GM21723 (cell line): ENCODE measurements around the gene DYNC1I1.

Experiments
- ATAC-seq: cut with Tn5 transposase; IDR thresholded peaks from one replicate; pipeline ENCODE4 v1.9.1; 2021; ENCODE audit warnings: mild to moderate bottlenecking, moderate library complexity; ENCODE audit not compliant: unreplicated experiment

The DYNC1I1 gene

DNA sequence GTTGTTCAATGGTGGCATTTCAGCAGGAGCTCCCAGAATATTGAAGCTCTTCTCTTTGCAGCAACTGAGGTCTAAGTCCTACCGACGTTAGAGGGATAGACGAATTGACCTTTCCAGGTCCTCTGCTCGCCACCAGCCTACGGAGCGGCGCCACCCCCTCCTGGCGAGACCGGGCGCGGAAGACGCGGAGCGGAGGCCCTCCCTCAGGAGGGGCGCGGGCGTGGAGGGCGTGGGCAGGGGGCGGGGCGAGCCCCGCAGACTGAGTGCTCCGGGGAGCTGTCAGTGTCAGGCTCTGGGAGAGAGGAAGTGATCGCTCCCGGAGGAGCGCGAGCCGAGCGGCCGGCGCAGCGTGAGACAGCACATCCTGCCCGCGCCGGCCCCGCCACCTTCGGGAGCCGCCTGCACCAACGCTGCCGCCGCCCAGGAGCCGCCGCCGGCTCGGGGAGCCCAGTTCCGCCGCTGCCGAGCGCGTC lies at the start of gene DYNC1I1:
Gene DYNC1I1 (plus strand): TSS at position 257 of the 473 bp plus-strand sequence. CDS start 32,176 bp downstream, outside the sequence.
- peak; percentile 93 for ATAC-seq

- ATAC-seq = no peak
These were observed 48.7 kb upstream of the DYNC1I1 start for GRCh38 chr7:95723583-95724180.

- no peak for ATAC-seq
These were observed 47.1 kb upstream of the DYNC1I1 start for GRCh38 chr7:95725205-95725604.

GRCh38 chr7:95730493-95731280 lies 41.7 kb upstream of the DYNC1I1 start:
- no peak for ATAC-seq

DNA sequence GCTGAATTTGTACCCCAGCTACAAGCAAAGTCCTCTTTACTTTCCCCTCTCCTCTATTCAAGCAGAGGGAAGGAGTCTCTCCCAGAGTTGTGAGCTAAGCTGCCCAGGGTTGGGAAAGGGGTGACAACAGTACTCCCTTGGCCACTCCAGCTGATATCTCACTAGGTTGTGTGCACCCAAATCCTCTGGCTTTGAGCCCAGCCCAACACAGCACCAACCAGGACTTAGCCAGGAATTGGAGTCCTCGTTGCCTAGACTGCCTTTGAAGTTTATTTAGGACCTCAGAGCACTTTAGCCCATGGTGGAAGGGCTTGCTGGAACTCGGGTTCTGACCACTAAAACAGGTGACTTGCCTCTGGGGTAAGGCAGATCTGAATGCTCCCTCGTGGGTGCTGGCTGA lies 35.7 kb upstream of the DYNC1I1 start:
- ATAC-seq = no peak

- no peak for ATAC-seq
These were observed 34.4 kb upstream of the DYNC1I1 start for GRCh38 chr7:95737828-95738505.

DNA sequence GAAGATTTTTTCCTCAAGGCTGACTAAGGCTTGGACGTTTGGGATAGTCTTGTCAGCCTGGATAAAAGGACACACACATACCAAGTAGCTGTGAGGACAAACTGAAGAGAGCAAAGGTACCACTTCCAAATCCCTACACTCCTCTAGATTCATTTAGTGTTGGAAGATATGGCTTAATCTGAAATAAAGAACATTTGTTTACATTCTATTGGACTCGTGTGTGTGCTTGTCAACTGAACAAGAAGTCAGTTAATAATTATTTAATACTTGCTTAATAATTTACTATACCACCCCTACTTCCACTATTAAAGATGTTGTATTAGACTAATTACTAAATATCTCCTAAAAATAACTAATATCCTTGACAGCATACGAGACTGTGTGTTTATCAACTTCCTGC lies 23.3 kb upstream of the DYNC1I1 start:
- no peak for ATAC-seq

DNA sequence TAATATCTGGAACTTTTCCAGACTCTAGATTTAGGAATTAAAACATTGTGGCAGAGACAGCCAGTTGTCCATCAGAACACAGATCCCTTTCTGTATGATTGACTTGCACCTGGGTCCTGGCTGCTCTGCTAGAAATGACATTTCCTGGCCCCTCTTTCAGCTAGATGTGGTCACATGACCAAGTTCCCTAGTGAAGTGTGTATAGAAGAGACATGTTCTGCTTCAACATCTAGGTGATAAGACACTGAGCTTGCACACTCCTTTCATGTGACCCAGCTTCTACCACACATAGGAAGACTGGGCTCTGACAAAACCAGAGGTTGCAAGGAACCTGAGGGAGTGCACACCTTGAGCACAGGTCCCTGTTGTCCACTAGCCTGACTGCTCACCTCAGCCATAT lies 22.8 kb upstream of the DYNC1I1 start:
- ATAC-seq = no peak

DNA sequence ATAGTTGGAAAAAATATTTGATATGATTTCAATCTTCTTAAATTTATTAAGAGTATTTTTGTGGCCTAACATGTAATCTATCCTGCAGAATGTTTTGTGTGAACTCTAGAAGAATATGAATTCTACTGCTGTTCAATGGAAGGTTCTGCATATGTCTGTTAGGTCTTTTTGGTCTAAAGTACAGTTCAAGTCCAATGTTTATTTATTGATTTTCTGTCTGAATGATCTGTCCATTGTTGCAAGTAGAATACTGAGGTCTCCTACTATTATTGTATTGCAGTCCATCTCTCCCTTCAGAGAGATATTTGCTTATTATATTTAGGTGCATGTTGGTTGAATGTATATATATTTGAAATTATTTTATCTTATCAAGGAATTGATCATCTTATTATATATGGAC lies 18.9 kb upstream of the DYNC1I1 start:
- no peak for ATAC-seq

DNA sequence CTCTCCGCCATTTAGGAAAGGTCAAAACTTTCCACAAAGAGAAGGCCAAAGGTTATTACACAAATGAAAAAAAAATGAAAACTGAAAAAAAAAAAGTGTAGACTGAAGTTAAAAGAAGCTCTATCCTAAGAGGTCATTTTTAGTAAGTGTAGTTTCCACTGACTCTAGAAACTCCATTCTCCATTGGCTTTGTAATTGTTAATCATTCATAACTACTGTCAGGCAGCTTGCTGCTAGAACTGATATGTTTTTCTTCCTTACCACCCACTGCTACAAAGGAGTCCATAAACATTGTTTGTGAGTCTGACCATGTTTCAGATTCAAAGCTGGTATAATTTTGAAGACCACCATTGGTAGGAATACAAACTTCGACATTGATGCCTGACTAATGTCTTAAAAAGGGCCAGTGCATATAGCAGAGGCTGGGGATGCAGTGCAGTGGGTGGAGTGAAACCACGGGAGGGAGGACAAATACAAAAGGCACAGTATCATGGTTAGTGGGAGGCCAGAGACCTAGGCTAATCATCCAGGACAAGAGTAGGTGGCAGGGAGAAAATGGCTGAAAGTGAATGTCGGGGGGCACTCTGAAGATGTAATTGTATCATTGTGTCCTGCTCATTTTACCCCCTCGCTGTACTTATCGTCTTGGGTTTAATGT lies 16.9 kb upstream of the DYNC1I1 start:
- ATAC-seq = no peak

GRCh38 chr7:95758187-95758586 lies 14.2 kb upstream of the DYNC1I1 start:
- no peak for ATAC-seq

DNA sequence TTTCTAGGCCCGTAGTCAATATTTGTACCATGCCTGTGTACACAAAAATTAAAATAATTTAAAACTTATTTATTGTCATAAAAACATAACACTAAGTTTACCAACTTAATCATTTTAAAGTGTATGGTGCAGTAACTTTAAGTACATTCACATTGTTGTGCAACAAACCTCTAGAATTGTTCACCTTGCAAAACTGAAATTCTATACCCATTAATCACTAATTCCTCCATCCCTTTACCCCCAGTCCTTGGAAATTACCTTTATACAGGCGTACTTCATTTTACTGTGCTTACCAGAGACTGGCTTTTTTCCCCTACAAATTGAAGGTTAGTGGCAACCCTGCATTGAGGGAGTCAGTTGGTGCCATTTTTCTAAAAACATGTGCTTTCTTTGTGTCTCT lies 6.3 kb upstream of the DYNC1I1 start:
- ATAC-seq = no peak

- no peak for ATAC-seq
These were observed 5.7 kb upstream of the DYNC1I1 start for GRCh38 chr7:95766657-95767056.

GRCh38 chr7:95772771-95773581 lies 622 bp downstream of the DYNC1I1 start:
- no peak for ATAC-seq

- ATAC-seq = no peak
These were observed 4.3 kb downstream of the DYNC1I1 start for GRCh38 chr7:95776561-95777185.

GRCh38 chr7:95777269-95777668 lies 4.9 kb downstream of the DYNC1I1 start:
- no peak for ATAC-seq

DNA sequence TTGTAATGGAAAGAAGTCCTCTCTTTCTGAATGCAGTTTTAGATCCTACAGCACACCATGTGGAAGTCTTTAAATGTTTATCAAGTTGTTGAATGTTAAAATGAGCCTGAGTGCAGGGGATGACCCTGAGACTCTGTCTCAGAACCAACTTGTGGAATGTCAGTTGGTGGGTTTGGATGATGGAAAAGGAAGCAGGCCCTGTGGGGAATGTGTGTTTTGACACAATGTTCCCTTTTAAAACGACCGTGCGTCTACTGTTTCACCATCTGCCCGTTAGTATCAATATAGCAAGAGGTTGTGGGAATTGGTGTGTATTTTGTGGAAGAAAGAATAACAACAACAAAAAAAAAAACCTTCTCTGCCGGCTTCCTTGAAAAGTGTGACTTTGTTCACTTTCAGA lies 8.3 kb downstream of the DYNC1I1 start:
- no peak for ATAC-seq

- no peak for ATAC-seq
These were observed 9.7 kb downstream of the DYNC1I1 start for GRCh38 chr7:95781961-95782586.

- ATAC-seq = no peak
These were observed 12.4 kb downstream of the DYNC1I1 start for GRCh38 chr7:95784796-95785195.

DNA sequence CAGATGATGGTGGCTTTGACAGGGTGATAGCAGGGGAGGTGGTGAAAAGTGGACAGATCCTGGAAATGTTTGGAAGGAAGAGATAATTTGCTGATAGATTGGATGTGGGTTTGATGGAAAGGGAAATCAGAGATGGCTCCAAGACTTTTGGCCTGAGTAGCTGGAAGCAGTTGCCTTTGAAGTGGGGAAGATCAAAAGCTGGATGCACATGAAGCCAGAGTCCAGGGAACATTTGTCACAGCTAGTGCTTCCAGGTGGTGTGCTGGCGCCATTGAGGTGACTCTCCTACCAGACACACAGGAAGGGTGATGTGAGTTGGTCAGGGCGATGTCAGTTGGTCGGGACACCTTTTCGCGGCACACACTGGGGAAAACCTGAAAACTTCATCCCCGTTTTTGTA lies 15.9 kb downstream of the DYNC1I1 start:
- no peak for ATAC-seq
